GM21515 (cell line): Measurements from ENCODE around the gene TSPOAP1.

Experiments used
- ATAC-seq: cut with Tn5 transposase; IDR thresholded peaks from one replicate; pipeline ENCODE4 v1.9.1; 2021; ENCODE audit not compliant: unreplicated experiment

TSPOAP1 gene

GRCh38 chr17:58265271-58265670, 63.3 kb downstream of the TSPOAP1 start:
- ATAC-seq, result no peak

GRCh38 chr17:58264407-58265103, 64.0 kb downstream of the TSPOAP1 start:
- no peak for ATAC-seq

- no peak for ATAC-seq
These were observed 64.8 kb downstream of the TSPOAP1 start for GRCh38 chr17:58263773-58264172.

- no peak for ATAC-seq
These were observed 66.4 kb downstream of the TSPOAP1 start for GRCh38 chr17:58262149-58262548.

GRCh38 chr17:58254803-58255202, 73.8 kb downstream of the TSPOAP1 start:
- ATAC-seq, result no peak

- ATAC-seq, result no peak
These were observed 75.5 kb downstream of the TSPOAP1 start for GRCh38 chr17:58253082-58253481.

- ATAC-seq, result no peak
These were observed 76.5 kb downstream of the TSPOAP1 start for GRCh38 chr17:58252141-58252540.
